Liver (tissue), 9 donors: ENCODE data around the gene SMYD3. TPM values are rescaled to one million over a fixed set of nuclear protein-coding genes. Genes with fewer than 3 reads are reported as not detected.

Experiments
- DNase-seq: peaks from one replicate; pipeline ENCODE4 v3.0.0-alpha.2; 2017; ENCODE audit warnings: low spot score
- H3K27ac ChIP-seq, 2 donors: one replicate each; pipeline ENCODE4 v1.7.0; 2013; ENCODE audit warnings: inconsistent platforms in 2 of 2, low read length in 2 of 2, control low read depth in 1 of 2, low read depth in 1 of 2, mild to moderate bottlenecking in 1 of 2
- H3K27me3 ChIP-seq, 4 donors: one replicate each; pipeline versions ENCODE4 v1.6.1 to v1.7.0; 2013; ENCODE audit warnings: low read length in 3 of 4, inconsistent platforms in 1 of 4, mild to moderate bottlenecking in 1 of 4, moderate library complexity in 1 of 4; ENCODE audit not compliant: control insufficient read depth in 4 of 4, insufficient read depth in 4 of 4
- H3K36me3 ChIP-seq, 4 donors: one replicate each; pipeline versions ENCODE4 v1.6.1 to v1.7.0; 2013; ENCODE audit warnings: low read length in 3 of 4, mild to moderate bottlenecking in 3 of 4, low read depth in 1 of 4, moderate library complexity in 1 of 4; ENCODE audit not compliant: control insufficient read depth in 4 of 4, insufficient read depth in 3 of 4
- H3K4me1 ChIP-seq, 4 donors: one replicate each; pipeline versions ENCODE4 v1.6.1 to v1.7.0; 2013; ENCODE audit warnings: low read length in 3 of 4, mild to moderate bottlenecking in 3 of 4, moderate library complexity in 1 of 4; ENCODE audit not compliant: control insufficient read depth in 4 of 4, insufficient read depth in 4 of 4
- H3K4me3 ChIP-seq, 3 donors: one replicate each; pipeline versions ENCODE4 v1.6.1 to v1.7.0; 2013; ENCODE audit warnings: low read length in 3 of 3, control low read depth in 1 of 3, low read depth in 1 of 3, mild to moderate bottlenecking in 1 of 3
- H3K9ac ChIP-seq, 2 donors: one replicate each; pipeline ENCODE4 v1.7.0; 2013; ENCODE audit warnings: low read length in 2 of 2, mild to moderate bottlenecking in 2 of 2, moderate library complexity in 2 of 2, control low read depth in 1 of 2, low read depth in 1 of 2
- H3K9me3 ChIP-seq, 4 donors: one replicate each; pipeline versions ENCODE4 v1.6.1 to v1.7.0; 2013; ENCODE audit warnings: low read length in 3 of 4; ENCODE audit not compliant: control insufficient read depth in 4 of 4
- EGR1 ChIP-seq, 2 donors: IDR thresholded peaks; 2 replicates each; pipeline ENCODE4 v1.6.1; 2016 to 2018; ENCODE audit warnings: antibody characterized with exemption in 2 of 2, low read depth in 2 of 2
- FOXA1 ChIP-seq: IDR thresholded peaks from 2 replicates; pipeline ENCODE4 v1.6.1; 2016; ENCODE audit warnings: antibody characterized with exemption
- FOXA2 ChIP-seq: IDR thresholded peaks from 2 replicates; pipeline ENCODE4 v1.6.1; 2016; ENCODE audit warnings: antibody characterized with exemption
- HNF4A ChIP-seq, 2 donors: conservative IDR thresholded peaks; 2 replicates each; pipeline ENCODE4 v1.6.1; 2016; ENCODE audit warnings: antibody characterized with exemption in 2 of 2, mild to moderate bottlenecking in 2 of 2
- HNF4G ChIP-seq: IDR thresholded peaks from 2 replicates; pipeline ENCODE4 v1.6.1; 2016; ENCODE audit warnings: antibody characterized with exemption
- JUND ChIP-seq, 2 donors: IDR thresholded peaks; 2 replicates each; pipeline ENCODE4 v1.6.1; 2016; ENCODE audit warnings: antibody characterized with exemption in 2 of 2
- NR2F2 ChIP-seq: IDR thresholded peaks from 2 replicates; pipeline ENCODE4 v1.6.1; 2016; ENCODE audit warnings: antibody characterized with exemption
- RAD21 ChIP-seq, 2 donors: IDR thresholded peaks; 2 replicates each; pipeline ENCODE4 v1.6.1; 2016; ENCODE audit warnings: antibody characterized with exemption in 2 of 2, mild to moderate bottlenecking in 2 of 2
- RXRA ChIP-seq, 2 donors: IDR thresholded peaks; 2 replicates each; pipeline ENCODE4 v1.6.1; 2017 to 2018; ENCODE audit warnings: antibody characterized with exemption in 2 of 2, mild to moderate bottlenecking in 1 of 2
- SP1 ChIP-seq: IDR thresholded peaks from 2 replicates; pipeline ENCODE4 v1.6.1; 2018; ENCODE audit warnings: antibody characterized with exemption, mild to moderate bottlenecking
- TAF1 ChIP-seq: conservative IDR thresholded peaks from 2 replicates; pipeline ENCODE4 v1.6.1; 2016; ENCODE audit warnings: antibody characterized with exemption, mild to moderate bottlenecking
- YY1 ChIP-seq: IDR thresholded peaks from 2 replicates; pipeline ENCODE4 v1.6.1; 2016; ENCODE audit warnings: antibody characterized with exemption, mild to moderate bottlenecking
- WGBS: extraction: QIAGEN DNeasy Blood & Tissue Kit; methylation state at CpG from one replicate; pipeline ENCODE4 v1.1.7; 2013; 5-methylcytosine and 5-hydroxymethylcytosine counted together
- polyA plus RNA-seq, 2 donors: library from polyadenylated mRNA; stranded (reverse) in 1 of 2; unstranded in 1 of 2; fragments of 200-250 nt in 1 of 2; fragments of >200 nt in 1 of 2; fragmentation: Nextera tagmentation in 1 of 2; extraction: Ambion mirVana in 1 of 2; gene quantifications; one replicate each; pipeline versions ENCODE4 v1.2.1 to v1.2.3, GENCODE V29; 2013 to 2015
- total RNA-seq, 2 donors: library from RNA; depleted of rRNA; stranded (reverse); fragments of >200 nt; gene quantifications; one replicate each; pipeline ENCODE4 v1.2.3, GENCODE V29; 2014
- TF ChIP-seq, protein P1 (sequence below): IDR thresholded peaks from 2 replicates; pipeline ENCODE4 v1.6.1; 2016; ENCODE audit warnings: antibody characterized with exemption, mild to moderate bottlenecking
- TF ChIP-seq, protein P2 (sequence below): IDR thresholded peaks from 2 replicates; pipeline ENCODE4 v1.6.1; 2016; ENCODE audit warnings: antibody characterized with exemption
- TF ChIP-seq, protein P3 (sequence below): fragments of 150-350 bp; IDR thresholded peaks from 2 replicates; pipeline ENCODE4 v1.5.1; 2017; ENCODE audit warnings: improper control_type of control experiment, low read depth, low read length; ENCODE audit not compliant: missing input control
- TF ChIP-seq, protein P4 (sequence below): IDR thresholded peaks from 2 replicates; pipeline ENCODE4 v1.6.1; 2016; ENCODE audit warnings: antibody characterized with exemption
- donor health status: healthy.
- donor health status: healthy.
- donor health status: healthy.
- donor health status: healthy.
- donor health status: healthy.

SMYD3 gene
- total and polyA plus RNA-seq, 4 donors, result 3.1 to 9.1 (median 8.0) TPM

DNA sequence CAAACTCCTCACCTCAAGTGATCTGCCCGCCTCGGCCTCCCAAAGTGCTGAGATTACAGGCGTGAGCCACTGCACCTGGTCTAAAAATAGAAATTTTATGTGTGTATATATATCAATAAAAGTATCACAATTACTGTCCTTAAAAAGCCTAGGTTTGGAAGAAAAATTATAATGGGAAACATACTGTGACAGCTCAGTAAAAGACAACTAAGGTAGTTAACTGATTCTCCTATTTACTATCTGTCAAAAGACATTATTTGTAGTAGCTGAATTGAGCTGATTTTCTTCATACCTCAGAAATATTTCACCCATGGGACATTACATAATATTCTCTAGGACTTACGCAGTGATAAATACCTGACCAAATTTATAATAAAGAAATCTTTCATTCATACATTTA lies 122.5 kb downstream of the SMYD3 start:
- no peaks in the 10 kb centered on the region for H3K27me3 ChIP-seq
- WGBS, result 97% methylated on average over 4 of the region's 4 CpGs
- DNase-seq, result no peak

DNA sequence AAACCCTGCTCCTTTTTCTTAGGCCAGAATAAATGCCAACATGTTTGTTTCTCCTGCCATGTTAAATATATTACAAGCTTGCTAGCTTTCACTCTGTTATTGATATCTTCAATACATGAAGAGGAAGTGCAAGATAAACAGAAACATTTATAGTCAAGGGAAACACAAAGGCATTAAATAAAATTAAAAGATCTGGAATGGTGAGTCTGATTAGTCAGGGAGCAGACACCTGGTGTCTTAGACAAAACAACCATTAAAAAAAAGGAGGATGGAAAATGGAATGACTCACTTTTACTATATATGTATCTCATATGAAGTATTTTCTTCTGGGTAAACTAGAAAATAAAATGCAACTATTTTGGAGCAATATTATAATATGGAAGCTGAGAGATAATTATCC lies 123.3 kb downstream of the SMYD3 start:
- Histone ChIP-seq H3K4me3 (no peak overlapping the region), H3K27me3 (no peaks in the 10 kb centered on the region), H3K27ac (no peak overlapping the region), H3K36me3 (no peaks in the 10 kb centered on the region), H3K9ac (no peak overlapping the region), H3K9me3 (no peaks in the 10 kb centered on the region), H3K4me1 (no peaks in the 10 kb centered on the region)
- TF ChIP-seq, protein P1, sequence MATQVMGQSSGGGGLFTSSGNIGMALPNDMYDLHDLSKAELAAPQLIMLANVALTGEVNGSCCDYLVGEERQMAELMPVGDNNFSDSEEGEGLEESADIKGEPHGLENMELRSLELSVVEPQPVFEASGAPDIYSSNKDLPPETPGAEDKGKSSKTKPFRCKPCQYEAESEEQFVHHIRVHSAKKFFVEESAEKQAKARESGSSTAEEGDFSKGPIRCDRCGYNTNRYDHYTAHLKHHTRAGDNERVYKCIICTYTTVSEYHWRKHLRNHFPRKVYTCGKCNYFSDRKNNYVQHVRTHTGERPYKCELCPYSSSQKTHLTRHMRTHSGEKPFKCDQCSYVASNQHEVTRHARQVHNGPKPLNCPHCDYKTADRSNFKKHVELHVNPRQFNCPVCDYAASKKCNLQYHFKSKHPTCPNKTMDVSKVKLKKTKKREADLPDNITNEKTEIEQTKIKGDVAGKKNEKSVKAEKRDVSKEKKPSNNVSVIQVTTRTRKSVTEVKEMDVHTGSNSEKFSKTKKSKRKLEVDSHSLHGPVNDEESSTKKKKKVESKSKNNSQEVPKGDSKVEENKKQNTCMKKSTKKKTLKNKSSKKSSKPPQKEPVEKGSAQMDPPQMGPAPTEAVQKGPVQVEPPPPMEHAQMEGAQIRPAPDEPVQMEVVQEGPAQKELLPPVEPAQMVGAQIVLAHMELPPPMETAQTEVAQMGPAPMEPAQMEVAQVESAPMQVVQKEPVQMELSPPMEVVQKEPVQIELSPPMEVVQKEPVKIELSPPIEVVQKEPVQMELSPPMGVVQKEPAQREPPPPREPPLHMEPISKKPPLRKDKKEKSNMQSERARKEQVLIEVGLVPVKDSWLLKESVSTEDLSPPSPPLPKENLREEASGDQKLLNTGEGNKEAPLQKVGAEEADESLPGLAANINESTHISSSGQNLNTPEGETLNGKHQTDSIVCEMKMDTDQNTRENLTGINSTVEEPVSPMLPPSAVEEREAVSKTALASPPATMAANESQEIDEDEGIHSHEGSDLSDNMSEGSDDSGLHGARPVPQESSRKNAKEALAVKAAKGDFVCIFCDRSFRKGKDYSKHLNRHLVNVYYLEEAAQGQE, result no peak
- TF ChIP-seq HNF4A (conservative IDR thresholded peaks at IDR 0.05), result no peak
- no peak for TF ChIP-seq RAD21 (IDR thresholded peaks at IDR 0.05)
- no peak for TF ChIP-seq TAF1
- TF ChIP-seq FOXA2, result no peak
- no peak for TF ChIP-seq SP1
- TF ChIP-seq EGR1 (IDR thresholded peaks at IDR 0.05; ENCODE audit: low read depth in 2 of 2), result no peak
- no peak for TF ChIP-seq FOXA1
- TF ChIP-seq, protein P2, sequence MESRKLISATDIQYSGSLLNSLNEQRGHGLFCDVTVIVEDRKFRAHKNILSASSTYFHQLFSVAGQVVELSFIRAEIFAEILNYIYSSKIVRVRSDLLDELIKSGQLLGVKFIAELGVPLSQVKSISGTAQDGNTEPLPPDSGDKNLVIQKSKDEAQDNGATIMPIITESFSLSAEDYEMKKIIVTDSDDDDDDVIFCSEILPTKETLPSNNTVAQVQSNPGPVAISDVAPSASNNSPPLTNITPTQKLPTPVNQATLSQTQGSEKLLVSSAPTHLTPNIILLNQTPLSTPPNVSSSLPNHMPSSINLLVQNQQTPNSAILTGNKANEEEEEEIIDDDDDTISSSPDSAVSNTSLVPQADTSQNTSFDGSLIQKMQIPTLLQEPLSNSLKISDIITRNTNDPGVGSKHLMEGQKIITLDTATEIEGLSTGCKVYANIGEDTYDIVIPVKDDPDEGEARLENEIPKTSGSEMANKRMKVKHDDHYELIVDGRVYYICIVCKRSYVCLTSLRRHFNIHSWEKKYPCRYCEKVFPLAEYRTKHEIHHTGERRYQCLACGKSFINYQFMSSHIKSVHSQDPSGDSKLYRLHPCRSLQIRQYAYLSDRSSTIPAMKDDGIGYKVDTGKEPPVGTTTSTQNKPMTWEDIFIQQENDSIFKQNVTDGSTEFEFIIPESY, result no peak
- TF ChIP-seq, protein P3, sequence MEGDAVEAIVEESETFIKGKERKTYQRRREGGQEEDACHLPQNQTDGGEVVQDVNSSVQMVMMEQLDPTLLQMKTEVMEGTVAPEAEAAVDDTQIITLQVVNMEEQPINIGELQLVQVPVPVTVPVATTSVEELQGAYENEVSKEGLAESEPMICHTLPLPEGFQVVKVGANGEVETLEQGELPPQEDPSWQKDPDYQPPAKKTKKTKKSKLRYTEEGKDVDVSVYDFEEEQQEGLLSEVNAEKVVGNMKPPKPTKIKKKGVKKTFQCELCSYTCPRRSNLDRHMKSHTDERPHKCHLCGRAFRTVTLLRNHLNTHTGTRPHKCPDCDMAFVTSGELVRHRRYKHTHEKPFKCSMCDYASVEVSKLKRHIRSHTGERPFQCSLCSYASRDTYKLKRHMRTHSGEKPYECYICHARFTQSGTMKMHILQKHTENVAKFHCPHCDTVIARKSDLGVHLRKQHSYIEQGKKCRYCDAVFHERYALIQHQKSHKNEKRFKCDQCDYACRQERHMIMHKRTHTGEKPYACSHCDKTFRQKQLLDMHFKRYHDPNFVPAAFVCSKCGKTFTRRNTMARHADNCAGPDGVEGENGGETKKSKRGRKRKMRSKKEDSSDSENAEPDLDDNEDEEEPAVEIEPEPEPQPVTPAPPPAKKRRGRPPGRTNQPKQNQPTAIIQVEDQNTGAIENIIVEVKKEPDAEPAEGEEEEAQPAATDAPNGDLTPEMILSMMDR, result no peak
- TF ChIP-seq JUND (IDR thresholded peaks at IDR 0.05), result no peak
- no peak for TF ChIP-seq HNF4G
- TF ChIP-seq NR2F2, result no peak
- TF ChIP-seq, protein P4, sequence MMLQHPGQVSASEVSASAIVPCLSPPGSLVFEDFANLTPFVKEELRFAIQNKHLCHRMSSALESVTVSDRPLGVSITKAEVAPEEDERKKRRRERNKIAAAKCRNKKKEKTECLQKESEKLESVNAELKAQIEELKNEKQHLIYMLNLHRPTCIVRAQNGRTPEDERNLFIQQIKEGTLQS, result no peak
- no peak for DNase-seq

More for the DNA sequence above, 122.5 kb downstream of the SMYD3 start:
- no peak for TF ChIP-seq FOXA1
- TF ChIP-seq SP1, result no peak
- no peak for TF ChIP-seq EGR1 (IDR thresholded peaks at IDR 0.05; ENCODE audit: low read depth in 2 of 2)
- no peak for TF ChIP-seq YY1
- TF ChIP-seq RXRA (IDR thresholded peaks at IDR 0.05), result no peak
- TF ChIP-seq NR2F2, result no peak
- TF ChIP-seq JUND (IDR thresholded peaks at IDR 0.05), result no peak
- no peak for TF ChIP-seq FOXA2
- TF ChIP-seq HNF4A (conservative IDR thresholded peaks at IDR 0.05), result no peak
- no peak for TF ChIP-seq HNF4G
- TF ChIP-seq, protein P4, result no peak
- TF ChIP-seq RAD21 (IDR thresholded peaks at IDR 0.05), result no peak
- no peaks in the 10 kb centered on the region for H3K36me3 ChIP-seq
- H3K27ac ChIP-seq, result no peak overlapping the region
- no peak overlapping the region for H3K4me3 ChIP-seq
- H3K4me1 ChIP-seq, result no peaks in the 10 kb centered on the region
- no peak overlapping the region for H3K9ac ChIP-seq
- no peaks in the 10 kb centered on the region for H3K9me3 ChIP-seq
